Measurements from ENCODE around the gene MANBA. TPM values are rescaled to one million over a fixed set of nuclear protein-coding genes. Genes with fewer than 3 reads are reported as not detected.
"Not testable (repeated sequence)": the region's sequence is repeated elsewhere in the genome, so short reads cannot be mapped to it uniquely, and the experiment has no call there.

MANBA gene
- polyA plus RNA-seq, 1 donor = 11.2 TPM

DNA sequence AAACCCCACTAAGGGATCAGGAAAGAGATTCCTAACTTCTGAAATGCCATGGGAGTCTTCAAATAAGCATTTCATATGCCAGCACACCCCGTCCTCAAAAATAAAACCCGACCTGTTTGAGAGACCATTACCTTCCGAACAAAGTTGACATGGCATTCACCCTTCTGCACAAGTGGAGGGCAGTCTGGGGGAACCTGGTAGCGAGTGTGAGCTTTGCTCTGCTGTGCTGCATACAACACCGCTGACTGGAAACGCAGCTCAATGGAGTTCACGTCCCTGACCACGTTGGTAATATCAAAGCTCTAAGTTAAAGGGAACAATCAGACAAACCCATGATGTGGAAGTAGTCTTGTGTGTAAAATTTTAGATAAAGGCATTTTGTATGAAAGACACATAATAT lies 38.0 kb downstream of the MANBA start:
- DNase-seq = no peak

GRCh38 chr4:102718833-102719575 lies 41.8 kb downstream of the MANBA start:
- DNase-seq = not testable (repeated sequence)

DNA sequence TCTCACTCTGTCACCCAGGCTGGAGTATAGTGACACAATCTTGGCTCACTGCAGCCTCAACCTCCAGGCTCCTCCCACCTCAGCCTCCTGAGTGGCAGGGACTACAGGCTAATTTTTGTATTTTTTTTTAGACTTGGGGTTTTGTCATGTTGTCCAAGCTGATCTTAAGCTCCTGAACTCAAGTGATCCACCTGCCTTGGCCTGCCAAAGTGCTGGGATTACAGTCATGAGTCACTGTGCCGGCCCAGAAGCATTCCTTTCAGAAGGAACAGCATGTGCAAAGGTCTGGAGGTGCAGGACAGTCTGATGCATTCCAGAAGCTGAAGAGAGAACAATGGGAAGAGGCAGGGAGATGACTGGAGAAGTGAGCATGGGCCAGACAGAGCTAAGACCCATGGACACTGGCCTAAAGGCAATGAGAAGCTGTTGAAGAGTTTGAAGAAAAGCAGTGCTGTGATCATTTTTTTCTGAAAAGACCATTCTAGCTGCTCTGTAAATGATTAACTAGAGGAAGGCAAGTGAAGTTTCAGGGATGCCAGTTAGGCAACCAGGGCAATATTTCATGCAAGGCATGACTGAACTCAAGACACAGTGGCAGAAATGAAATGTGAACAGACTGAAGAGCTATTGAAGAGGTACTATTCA lies 43.2 kb downstream of the MANBA start:
- DNase-seq = no peak

DNA sequence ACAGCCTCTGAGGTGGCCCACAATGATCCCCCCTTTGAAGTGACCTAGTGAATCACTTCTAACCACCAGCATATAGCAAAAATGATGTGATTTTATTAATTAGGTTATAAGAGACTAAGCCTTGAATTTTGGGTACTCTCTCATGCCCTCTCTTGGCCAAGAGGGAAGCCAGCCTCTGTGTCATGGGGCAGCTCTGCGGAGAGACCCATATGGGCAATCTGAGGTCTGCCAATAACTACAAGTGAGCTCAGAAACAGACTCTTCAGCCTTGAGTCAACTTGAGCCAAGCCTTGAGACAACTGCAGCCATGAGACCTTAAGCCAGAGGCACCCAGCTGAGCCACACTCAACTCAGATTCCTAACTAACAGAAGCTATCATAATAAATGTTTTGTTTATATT lies 45.7 kb downstream of the MANBA start:
- no peak for DNase-seq

DNA sequence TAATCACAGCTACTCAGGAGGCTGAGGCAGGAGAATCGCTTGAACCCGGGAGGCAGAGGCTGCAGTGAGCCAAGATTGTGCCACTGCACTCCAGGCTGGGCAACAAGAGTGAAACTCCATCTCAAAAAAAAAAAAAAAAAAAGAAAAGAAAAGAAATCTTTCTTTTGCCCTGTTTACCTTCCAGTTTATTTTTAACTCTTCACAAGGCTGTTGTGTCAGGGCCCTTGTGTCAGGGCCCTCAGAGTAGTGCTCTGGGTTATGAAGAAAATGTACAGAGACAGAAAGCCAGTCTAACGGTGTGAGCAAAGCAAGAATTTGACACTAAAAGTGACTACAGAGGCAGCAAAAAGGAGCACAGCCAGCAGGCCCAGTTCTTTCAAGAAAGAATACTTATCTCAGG lies 47.0 kb downstream of the MANBA start:
- not testable (repeated sequence) for DNase-seq

GRCh38 chr4:102713096-102713495 lies 47.7 kb downstream of the MANBA start:
- no peak for DNase-seq

DNA sequence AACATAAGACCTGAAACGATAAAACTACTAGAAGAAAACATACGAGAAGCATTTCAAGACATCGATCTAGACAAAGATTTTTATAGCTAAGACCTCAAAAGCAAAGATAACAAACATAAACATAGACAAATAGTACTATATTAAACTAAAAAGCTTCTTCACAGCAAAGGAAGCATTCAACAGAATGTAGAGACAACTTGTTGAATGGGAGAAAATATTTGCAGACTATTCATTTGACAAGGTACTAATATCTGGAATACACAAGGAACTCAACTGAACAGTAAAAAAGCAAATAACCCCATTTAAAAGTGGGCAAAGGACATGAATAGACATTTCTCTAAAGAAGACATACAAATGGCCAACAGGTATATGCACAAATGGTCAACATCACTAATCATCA lies 49.8 kb downstream of the MANBA start:
- DNase-seq = no peak

GRCh38 chr4:102709060-102709459 lies 51.7 kb downstream of the MANBA start:
- not testable (repeated sequence) for DNase-seq

- DNase-seq = no peak
Measured at GRCh38 chr4:102707150-102707549, 53.6 kb downstream of the MANBA start.

DNA sequence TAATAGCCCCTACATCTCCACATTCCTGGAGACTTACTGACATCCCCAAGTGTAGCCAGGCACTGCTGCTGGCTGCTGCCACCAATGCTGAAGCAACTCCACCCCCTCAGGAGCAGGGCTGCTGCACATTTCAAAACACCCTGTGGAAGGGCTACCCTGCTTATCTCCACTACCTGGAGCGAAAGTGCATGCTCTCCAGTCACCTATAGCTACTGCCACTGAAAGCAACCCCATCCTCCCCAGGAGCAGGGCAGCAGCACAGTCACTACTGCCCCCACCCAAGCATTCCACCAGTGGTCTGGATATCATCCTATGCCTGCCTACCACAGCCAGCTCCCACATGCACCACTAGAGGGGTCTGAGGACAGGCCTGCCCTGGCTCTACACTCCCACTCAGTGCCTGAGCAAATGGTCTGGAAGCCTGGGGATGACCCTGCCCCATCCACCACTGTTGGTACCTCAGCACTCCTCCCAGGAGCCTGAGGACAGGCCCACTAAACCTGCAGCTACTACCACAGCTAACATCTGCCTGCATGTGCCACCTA lies 55.3 kb downstream of the MANBA start:
- DNase-seq = no peak

GRCh38 chr4:102696758-102697157 lies 64.0 kb downstream of the MANBA start:
- DNase-seq = peak; percentile 72

DNA sequence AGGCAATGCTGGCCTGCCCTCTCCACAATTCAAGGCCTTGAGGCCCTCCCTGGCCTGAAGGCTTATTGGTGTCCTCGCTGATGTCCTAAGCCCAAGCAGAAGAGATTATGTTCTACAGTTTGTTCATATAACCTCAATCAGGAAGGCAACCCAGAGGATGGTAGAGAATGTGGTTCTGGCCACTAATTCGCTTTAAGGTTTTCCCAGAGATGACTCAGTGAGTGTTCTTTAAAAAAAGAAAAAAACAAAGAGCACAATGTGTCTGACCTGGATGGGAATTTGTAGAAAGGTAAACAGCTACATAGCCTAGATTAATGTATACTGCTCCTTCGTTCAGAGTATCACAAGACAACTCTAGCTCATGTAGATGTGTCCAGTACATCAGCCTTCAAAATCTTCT lies 66.0 kb downstream of the MANBA start:
- DNase-seq = no peak

DNA sequence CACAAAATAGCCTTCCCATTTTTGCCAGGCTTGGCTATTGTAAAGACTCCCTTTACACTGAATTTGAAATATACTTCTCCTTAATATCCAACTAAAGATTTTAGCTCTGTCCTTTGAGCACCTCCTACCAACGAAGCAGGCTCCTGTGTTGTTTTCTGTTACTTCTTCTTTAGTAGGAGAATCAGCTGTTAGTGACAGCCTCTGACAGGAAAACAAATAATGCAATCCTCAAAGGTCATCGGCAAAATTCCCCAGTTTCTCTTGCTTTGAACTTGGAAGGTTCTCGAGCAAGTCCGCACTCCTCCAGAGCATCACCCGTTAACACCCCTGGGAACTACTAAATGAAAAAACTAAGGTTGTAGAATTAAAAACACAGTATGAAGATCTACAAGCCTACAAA lies 66.9 kb downstream of the MANBA start:
- no peak for DNase-seq

GRCh38 chr4:102693262-102693850 lies 67.4 kb downstream of the MANBA start:
- DNase-seq = no peak

- no peak for DNase-seq
Measured at GRCh38 chr4:102692474-102692873, 68.3 kb downstream of the MANBA start.

DNA sequence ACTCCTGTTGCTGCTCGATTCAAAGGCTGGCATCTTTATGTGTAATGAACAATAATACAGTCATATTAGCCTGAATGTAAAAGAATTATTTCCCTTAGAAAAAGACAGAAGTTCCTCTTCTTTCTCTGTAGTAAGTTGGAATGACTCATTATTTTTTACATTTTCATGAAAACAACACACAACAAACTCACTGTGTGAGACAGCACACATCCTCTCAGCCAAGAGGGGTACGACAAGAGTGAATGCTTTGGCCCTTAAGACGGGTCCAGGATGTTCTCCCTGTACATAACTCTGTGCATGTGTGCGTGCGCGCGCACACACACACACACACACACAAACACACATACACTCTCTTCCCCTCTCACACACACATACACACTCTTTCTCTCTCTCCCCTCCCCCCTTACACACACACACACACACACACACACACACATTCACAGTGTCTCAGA lies 72.8 kb downstream of the MANBA start:
- no peak for DNase-seq

DNA sequence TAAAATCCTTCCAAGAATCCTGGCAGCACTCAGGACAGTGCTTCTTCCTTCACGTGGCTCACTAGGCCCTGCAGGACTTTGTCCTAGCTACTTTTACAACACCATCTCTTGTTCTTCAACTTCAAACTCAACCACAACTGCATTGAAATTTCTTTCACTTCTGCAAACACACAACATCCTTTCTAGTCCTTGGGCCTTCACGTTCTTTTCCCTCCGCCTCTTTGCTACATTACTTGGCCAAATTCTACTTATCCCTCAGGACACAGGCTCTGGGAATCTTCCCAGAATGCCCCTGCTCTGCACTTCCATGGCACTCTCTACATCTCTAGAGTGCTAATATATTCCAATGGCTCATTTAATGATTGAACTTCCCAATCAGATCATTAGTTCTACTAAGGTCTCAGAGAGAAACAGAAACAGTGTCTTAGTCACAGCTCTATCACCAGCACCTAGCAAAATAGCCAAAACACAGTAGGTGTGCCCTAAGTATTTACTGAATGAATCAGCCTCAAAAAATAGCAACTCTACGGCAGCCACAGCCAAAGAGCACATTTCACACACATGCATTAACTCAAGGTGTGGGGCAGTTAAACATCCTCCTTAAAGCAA lies 73.3 kb downstream of the MANBA start:
- no peak for DNase-seq

GRCh38 chr4:102685768-102686167 lies 75.0 kb downstream of the MANBA start:
- no peak for DNase-seq

DNA sequence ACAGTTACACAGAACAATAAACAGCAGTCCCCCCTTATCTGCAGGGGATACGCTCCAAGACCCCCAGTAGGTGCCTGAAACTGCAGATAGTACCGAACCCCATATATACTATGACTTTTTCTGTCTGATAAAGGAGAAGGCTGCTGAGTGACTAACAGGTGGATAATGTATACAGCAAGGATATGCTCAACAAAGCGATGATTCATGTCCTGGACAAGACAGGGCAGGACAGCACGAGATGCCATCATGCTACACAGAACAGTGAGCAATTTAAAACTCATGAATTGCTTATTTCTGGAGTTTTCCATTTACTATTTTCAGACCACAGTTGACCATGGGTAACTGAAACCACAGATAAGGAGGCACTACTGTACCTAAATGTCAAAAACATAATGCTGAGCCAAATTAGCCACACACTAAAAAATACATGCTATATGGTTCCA lies 76.1 kb downstream of the MANBA start:
- no peak for DNase-seq

- DNase-seq = no peak
Measured at GRCh38 chr4:102683881-102684609, 76.7 kb downstream of the MANBA start.

DNA sequence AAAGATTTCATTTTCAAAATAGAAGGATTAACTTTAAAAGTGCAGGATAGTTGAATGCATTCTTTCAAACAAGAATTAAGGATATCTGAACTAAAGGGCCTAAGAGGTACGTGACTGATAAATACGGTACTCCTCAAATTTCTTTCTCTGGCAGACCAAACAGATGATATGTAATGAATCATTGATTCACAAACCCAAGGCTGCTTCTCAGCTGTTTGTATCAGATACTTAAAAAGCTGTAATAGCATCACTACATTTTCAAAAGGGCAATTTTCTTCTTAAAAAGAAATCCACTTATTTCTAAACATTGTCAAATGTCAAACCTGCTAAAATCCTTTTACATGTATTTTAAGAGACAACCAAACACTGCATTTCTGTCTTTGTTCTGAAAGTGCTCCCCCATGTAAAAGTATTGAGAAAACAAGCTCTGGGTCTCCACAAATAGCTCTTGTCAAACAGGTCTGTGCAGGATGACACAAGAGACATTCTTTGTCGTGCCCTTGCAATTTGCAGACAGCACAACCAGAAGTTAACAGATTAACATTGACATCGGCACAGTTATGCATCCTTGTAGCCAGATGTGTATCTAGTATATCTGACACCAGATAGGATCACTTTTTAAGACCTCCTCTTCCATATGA lies 82.0 kb downstream of the MANBA start:
- no peak for DNase-seq

GRCh38 chr4:102678107-102678506 lies 82.7 kb downstream of the MANBA start:
- DNase-seq = no peak
